ENCODE data around the gene GRB2. TPM values are rescaled to one million over a fixed set of nuclear protein-coding genes. Genes with fewer than 3 reads are reported as not detected.

GRB2 gene
- total and polyA plus RNA-seq, 10 of the 15 experiments (the other 5 are each of a cell fraction or from before 2014, with no cell fraction given) = 113 to 268 (median 158) TPM

DNA sequence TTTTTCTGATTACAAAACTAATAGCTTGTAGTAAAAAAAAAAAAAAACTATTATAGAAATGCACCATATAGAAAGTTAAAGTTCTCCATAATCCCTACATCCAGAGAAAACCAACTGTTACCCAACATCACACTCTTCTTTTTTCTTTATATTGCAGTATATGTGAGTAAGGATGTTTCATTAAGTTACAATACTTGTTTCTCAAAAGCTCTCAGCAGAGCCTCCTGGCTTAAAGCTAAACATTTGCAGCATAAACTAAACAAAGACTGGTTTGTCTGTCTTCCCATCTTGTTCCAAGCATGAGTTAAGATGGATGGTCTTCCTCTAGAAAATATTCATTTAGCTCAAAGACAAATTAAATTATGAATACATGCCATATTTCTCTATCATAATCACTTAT is 25.2 kb downstream of the GRB2 start:
- intact Hi-C loops (cut with micrococcal nuclease; ENCODE audit: unreplicated experiment) = no loop called here
- no peak overlapping the region for H3K9ac ChIP-seq (ENCODE audit: control insufficient read depth, insufficient read depth, low read length)
- no peak overlapping the region for H2AFZ ChIP-seq (ENCODE audit: control insufficient read depth, low read depth, low read length)
- ChIA-PET POLR2A (interaction anchor here (0.6 to 5.1 kb wide), 18 partner anchors 10 to 400 kb away, joined by 3 to 40 read pairs (median 5); partner anchors contain the start of genes SLC25A19 and TMEM94), CTCF (interaction anchor here (0.7 to 3.9 kb wide), 22 partner anchors 10 to 297 kb away, joined by 3 to 30 read pairs (median 6); partner anchors contain the start of genes GRB2, MIF4GD and SLC25A19), RAD21 (ENCODE audit: unreplicated experiment) (interaction anchor here (0.6 to 3.8 kb wide), 20 partner anchors 10 to 186 kb away, joined by 3 to 18 read pairs (median 4); partner anchors contain the start of gene SLC25A19), SMC1A (ENCODE audit: uncharacterized antibody, unreplicated experiment) (interaction anchor here (0.7 to 6.8 kb wide), 17 partner anchors 10 to 151 kb away, joined by 3 to 101 read pairs (median 7); partner anchors contain the start of gene SLC25A19)
- H3K27ac ChIP-seq (ENCODE audit: control insufficient read depth, insufficient read depth) = no peak overlapping the region
- H3K79me2 ChIP-seq (ENCODE audit: control insufficient read depth, insufficient read depth, low read length) = peaks cover 89% of the 10 kb centered on the region
- in situ Hi-C loops (cut with MboI) = no loop called here
- ATAC-seq (no peak), FAIRE-seq (no peak), DNase-seq (ENCODE audit: low read depth, low spot score) (no peak)
- no peak overlapping the region for H3K4me2 ChIP-seq (ENCODE audit: control insufficient read depth, insufficient read depth)
- H4K20me1 ChIP-seq (ENCODE audit: control insufficient read depth, insufficient read depth) = peaks cover 9% of the 10 kb centered on the region; the same call in 1 of the 2 replicates
- H3K36me3 ChIP-seq (ENCODE audit: control insufficient read depth in 2 of 2, insufficient read depth in 2 of 2, low read length in 1 of 2) = peaks cover 7 to 13% of the 10 kb centered on the region in 2 experiments
- no peaks in the 10 kb centered on the region for H3K9me3 ChIP-seq (replicated peaks; ENCODE audit: control insufficient read depth, insufficient read depth, low read length)
- H3K27me3 ChIP-seq (replicated peaks in 1 of 2; ENCODE audit: control insufficient read depth in 2 of 2, insufficient read depth in 2 of 2, low read length in 1 of 2) = no peaks in the 10 kb centered on the region
- peaks cover 6% of the 10 kb centered on the region; the same call in 1 of the 2 replicates for H3K4me1 ChIP-seq (ENCODE audit: control insufficient read depth, insufficient read depth, low read length)
- H3K4me3 ChIP-seq = no peak overlapping the region
- no TSS peak for BruUV-seq (replicated peaks)
- no peak for TF ChIP-seq LARP7 (IDR thresholded peaks at IDR 0.05)
- TF ChIP-seq, protein P1, sequence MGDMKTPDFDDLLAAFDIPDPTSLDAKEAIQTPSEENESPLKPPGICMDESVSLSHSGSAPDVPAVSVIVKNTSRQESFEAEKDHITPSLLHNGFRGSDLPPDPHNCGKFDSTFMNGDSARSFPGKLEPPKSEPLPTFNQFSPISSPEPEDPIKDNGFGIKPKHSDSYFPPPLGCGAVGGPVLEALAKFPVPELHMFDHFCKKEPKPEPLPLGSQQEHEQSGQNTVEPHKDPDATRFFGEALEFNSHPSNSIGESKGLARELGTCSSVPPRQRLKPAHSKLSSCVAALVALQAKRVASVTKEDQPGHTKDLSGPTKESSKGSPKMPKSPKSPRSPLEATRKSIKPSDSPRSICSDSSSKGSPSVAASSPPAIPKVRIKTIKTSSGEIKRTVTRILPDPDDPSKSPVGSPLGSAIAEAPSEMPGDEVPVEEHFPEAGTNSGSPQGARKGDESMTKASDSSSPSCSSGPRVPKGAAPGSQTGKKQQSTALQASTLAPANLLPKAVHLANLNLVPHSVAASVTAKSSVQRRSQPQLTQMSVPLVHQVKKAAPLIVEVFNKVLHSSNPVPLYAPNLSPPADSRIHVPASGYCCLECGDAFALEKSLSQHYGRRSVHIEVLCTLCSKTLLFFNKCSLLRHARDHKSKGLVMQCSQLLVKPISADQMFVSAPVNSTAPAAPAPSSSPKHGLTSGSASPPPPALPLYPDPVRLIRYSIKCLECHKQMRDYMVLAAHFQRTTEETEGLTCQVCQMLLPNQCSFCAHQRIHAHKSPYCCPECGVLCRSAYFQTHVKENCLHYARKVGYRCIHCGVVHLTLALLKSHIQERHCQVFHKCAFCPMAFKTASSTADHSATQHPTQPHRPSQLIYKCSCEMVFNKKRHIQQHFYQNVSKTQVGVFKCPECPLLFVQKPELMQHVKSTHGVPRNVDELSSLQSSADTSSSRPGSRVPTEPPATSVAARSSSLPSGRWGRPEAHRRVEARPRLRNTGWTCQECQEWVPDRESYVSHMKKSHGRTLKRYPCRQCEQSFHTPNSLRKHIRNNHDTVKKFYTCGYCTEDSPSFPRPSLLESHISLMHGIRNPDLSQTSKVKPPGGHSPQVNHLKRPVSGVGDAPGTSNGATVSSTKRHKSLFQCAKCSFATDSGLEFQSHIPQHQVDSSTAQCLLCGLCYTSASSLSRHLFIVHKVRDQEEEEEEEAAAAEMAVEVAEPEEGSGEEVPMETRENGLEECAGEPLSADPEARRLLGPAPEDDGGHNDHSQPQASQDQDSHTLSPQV (IDR thresholded peaks at IDR 0.05) = no peak
- no peak for TF ChIP-seq FOXM1 (IDR thresholded peaks at IDR 0.05; ENCODE audit: low read depth, low read length)
- TF ChIP-seq SMC3 (IDR thresholded peaks at IDR 0.05; ENCODE audit: borderline replicate concordance, low read length) = no peak
- no peak for TF ChIP-seq PAX8 (IDR thresholded peaks at IDR 0.05)
- no peak for TF ChIP-seq CHD4 (IDR thresholded peaks at IDR 0.05)
- no peak for TF ChIP-seq EP300 (IDR thresholded peaks at IDR 0.05; ENCODE audit: borderline replicate concordance in 1 of 2, control insufficient read depth in 1 of 2, low read depth in 2 of 2, low read length in 2 of 2)
- no peak for TF ChIP-seq WRNIP1 (IDR thresholded peaks at IDR 0.05; ENCODE audit: borderline replicate concordance, low read depth, low read length)
- no peak for TF ChIP-seq SMAD1 (IDR thresholded peaks at IDR 0.05; ENCODE audit: low read depth, partially characterized antibody)
- TF ChIP-seq ZNF217 (IDR thresholded peaks at IDR 0.05) = no peak
- TF ChIP-seq NFYB (IDR thresholded peaks at IDR 0.05; ENCODE audit: insufficient read depth, low read depth, low read length) = no peak
- TF ChIP-seq, protein P2, sequence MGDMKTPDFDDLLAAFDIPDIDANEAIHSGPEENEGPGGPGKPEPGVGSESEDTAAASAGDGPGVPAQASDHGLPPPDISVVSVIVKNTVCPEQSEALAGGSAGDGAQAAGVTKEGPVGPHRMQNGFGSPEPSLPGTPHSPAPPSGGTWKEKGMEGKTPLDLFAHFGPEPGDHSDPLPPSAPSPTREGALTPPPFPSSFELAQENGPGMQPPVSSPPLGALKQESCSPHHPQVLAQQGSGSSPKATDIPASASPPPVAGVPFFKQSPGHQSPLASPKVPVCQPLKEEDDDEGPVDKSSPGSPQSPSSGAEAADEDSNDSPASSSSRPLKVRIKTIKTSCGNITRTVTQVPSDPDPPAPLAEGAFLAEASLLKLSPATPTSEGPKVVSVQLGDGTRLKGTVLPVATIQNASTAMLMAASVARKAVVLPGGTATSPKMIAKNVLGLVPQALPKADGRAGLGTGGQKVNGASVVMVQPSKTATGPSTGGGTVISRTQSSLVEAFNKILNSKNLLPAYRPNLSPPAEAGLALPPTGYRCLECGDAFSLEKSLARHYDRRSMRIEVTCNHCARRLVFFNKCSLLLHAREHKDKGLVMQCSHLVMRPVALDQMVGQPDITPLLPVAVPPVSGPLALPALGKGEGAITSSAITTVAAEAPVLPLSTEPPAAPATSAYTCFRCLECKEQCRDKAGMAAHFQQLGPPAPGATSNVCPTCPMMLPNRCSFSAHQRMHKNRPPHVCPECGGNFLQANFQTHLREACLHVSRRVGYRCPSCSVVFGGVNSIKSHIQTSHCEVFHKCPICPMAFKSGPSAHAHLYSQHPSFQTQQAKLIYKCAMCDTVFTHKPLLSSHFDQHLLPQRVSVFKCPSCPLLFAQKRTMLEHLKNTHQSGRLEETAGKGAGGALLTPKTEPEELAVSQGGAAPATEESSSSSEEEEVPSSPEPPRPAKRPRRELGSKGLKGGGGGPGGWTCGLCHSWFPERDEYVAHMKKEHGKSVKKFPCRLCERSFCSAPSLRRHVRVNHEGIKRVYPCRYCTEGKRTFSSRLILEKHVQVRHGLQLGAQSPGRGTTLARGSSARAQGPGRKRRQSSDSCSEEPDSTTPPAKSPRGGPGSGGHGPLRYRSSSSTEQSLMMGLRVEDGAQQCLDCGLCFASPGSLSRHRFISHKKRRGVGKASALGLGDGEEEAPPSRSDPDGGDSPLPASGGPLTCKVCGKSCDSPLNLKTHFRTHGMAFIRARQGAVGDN (IDR thresholded peaks at IDR 0.05) = no peak
- TF ChIP-seq RELB (IDR thresholded peaks at IDR 0.05; ENCODE audit: low read depth) = no peak

Data from GM12878 (cell line).